GM18511 (cell line): ENCODE results near the gene FAT1.
"Not testable (repeated sequence)": the region's sequence is repeated elsewhere in the genome, so short reads cannot be mapped to it uniquely, and the experiment has no call there.

Experiments
- ATAC-seq: cut with Tn5 transposase; IDR thresholded peaks from one replicate; pipeline ENCODE4 v1.9.1; 2021; ENCODE audit warnings: mild to moderate bottlenecking, moderate library complexity; ENCODE audit not compliant: unreplicated experiment

FAT1 gene, protein sequence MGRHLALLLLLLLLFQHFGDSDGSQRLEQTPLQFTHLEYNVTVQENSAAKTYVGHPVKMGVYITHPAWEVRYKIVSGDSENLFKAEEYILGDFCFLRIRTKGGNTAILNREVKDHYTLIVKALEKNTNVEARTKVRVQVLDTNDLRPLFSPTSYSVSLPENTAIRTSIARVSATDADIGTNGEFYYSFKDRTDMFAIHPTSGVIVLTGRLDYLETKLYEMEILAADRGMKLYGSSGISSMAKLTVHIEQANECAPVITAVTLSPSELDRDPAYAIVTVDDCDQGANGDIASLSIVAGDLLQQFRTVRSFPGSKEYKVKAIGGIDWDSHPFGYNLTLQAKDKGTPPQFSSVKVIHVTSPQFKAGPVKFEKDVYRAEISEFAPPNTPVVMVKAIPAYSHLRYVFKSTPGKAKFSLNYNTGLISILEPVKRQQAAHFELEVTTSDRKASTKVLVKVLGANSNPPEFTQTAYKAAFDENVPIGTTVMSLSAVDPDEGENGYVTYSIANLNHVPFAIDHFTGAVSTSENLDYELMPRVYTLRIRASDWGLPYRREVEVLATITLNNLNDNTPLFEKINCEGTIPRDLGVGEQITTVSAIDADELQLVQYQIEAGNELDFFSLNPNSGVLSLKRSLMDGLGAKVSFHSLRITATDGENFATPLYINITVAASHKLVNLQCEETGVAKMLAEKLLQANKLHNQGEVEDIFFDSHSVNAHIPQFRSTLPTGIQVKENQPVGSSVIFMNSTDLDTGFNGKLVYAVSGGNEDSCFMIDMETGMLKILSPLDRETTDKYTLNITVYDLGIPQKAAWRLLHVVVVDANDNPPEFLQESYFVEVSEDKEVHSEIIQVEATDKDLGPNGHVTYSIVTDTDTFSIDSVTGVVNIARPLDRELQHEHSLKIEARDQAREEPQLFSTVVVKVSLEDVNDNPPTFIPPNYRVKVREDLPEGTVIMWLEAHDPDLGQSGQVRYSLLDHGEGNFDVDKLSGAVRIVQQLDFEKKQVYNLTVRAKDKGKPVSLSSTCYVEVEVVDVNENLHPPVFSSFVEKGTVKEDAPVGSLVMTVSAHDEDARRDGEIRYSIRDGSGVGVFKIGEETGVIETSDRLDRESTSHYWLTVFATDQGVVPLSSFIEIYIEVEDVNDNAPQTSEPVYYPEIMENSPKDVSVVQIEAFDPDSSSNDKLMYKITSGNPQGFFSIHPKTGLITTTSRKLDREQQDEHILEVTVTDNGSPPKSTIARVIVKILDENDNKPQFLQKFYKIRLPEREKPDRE (N-terminal part only)

DNA sequence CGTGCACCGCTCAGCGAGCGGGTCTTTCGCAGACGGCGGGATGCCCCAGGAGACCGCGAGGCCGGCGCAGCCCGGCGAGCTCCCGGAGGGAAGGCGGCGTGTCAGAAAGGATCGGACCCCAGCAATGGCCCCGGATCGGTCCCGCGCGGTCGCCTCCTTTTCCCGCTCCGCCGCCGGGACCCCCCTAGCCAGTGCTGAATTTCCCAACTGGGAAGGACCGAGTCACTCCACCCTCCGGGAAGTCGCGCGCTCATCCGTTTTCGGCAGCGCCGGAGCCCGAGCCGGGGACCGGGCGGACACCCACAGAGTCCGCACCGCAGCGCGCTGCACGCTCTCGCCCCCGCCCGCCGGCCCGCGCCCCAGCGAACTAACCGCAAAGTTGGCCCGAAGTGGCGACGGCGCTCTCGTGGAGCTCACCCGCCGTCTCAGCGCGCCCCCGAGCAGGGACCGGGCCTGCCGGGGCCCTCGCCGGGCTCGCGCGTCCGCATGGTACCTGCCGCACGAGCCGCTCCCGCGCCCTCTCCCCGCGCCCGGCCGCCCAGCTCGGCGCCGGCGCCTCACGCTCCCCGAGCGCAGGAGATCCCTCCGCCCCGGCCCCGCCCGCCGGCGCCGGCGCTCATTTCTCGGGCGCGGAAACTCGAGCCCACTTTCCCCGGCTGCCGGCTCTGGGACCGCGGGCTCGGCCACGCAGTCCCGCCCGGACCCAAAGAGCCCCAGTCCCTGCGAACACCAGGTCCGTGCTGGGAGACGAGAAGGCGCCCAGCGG is at the start of gene FAT1:
Gene FAT1 (minus strand): TSS at position 565 of the 766 bp plus-strand sequence. CDS start 14,029 bp downstream, outside the sequence.
- ATAC-seq: no peak

DNA sequence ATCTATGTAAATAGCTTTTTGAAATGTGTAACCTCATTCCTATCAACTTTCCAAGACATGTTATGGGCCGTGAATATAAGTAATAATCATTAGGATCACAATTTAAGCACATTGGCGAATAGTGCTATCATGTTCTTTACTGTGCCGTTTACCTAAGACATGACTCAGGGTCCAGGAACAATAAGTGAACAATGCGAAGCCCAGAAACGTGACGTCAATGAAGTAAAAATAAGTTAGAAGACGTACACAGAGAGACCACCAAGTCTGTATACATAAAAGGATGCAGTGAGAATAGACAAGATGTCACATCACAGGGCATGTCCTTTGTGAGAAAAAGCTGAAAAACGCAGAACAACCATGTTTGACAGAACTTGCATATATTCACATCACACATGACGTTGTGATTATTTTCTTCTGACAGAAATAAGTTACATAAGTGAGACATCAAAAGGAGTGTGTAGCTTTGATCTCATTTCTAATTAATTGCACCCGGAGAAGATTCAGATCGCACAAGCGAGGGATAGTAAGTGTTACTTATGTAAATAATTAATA is 49.4 kb upstream of the FAT1 start:
- ATAC-seq: no peak

DNA sequence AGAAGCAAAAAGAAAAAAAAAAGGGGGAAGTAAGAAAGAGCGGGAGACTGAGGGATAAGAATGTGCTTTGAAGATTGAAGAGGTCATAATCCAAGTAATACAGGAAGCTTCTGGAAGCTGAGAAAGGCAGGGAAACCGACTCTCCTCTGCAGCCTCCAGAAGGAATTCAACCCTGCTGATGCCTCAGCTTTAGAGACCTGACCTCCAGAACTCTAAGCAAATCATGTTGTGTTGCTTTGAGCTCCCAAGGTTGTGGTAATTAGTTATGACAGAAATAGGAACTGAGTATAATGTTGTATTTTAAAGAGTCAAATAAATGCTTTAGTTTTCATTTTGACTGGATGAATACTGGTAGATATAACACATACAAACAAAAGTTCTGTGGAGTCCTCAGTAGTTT is 48.0 kb upstream of the FAT1 start:
- ATAC-seq: no peak

DNA sequence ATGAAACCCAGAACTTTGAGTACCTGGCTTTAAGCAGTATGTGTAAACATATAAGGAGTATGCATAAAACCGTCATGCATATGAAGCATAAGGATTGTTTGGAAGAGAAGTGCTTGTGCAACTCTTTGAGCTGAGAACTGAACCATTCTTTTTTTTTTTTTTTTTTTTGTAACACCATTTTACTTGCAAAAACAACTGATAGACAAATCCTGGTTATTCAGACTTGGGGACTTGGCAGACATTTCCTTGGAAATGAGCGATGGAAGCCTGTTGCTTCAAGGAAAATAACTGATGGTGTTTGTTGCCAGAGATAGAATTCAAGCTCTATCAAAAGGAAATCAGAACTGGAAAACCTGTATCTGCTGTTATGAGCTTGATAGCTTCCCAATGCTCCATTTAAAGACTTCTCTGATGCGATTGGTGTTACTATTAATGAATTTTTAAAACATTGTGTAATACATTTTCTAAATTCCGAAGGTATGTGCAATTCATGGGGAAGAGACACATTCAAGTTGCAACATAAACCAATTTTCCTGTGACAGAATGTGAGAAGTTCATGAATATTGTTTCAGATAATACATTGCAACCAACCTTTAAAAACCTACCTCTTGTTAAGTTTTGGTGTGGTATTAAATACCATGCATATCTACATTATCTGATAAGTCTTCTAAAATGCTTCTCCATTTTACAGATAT is 47.0 kb upstream of the FAT1 start:
- no peak for ATAC-seq

DNA sequence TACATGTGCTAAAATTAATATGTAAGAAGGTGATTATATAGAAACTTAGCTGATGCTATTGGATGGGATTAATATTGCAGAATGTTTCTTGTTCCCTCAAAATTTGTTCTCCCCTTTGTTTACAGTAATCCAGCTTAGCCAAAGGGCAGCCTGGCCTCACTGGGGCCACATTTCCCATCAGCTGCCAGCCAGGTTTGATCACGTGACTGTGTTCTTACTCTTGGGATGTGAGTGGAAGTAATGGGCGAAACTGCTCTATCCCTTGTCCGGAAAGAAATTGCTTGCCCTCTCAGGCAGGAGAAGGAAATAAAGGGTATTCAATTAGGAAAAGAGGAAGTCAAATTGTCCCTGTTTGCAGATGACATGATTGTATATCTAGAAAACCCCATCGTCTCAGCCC is 44.1 kb upstream of the FAT1 start:
- no peak for ATAC-seq

DNA sequence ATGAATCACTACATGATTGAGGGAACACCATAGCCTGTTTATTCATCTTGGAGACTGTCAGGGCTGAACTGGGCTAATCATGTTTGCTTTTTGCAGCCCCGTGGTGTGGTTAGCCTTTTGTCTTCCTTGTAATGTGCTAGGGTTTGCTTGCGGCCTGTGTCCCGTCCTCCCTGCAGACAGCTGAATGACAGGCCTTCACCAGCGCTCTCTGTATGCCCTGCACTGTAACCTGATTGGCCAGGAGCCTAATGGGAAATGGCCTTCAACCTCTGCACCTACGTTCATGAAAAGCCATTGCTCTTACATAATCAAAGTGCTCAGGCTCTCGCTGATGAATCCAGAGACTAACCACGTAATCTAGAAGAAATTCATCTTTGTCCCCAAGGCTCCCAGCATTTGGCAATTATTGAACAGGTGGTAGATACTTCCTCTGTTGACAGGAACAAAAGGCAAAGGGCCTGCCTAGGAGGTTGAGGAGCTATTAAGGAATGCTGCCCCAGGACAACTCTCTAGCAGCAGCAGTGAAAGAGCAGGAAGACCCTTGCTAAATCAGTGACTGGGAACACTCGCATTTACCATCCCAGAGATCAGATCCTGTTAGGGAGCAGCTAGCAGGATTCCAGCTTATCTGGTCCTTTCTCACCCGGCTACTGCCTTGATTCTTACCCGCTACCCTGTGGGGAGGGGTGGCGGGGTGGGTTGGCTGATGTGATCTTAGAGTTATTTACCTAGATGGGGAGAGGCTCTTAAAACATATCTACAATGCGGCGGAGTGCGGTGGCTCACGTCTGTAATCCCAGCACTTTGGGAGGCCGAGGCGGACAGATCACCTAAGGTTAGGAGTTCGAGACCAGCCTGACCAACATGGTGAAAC is 42.3 kb upstream of the FAT1 start:
- ATAC-seq: no peak

DNA sequence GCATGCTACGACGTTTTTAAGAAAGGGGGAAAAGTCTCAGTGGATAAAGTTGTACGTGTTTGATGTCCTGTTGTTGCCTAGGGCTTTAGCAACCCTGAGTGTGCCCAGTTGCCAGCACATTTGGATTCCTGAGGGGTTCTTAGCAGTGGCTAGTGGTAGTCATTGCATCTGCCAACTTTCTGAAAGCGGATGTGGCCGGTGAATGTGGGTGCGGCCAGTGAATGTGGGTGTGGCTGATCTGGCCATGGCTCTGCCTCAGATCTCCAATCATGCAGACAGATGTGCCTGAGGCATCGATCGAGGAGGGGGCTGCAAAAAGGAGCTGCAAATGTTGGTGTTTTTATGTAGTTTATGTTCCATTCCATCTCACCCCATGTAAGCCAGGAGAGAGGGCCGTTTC is 41.5 kb upstream of the FAT1 start:
- no peak for ATAC-seq

DNA sequence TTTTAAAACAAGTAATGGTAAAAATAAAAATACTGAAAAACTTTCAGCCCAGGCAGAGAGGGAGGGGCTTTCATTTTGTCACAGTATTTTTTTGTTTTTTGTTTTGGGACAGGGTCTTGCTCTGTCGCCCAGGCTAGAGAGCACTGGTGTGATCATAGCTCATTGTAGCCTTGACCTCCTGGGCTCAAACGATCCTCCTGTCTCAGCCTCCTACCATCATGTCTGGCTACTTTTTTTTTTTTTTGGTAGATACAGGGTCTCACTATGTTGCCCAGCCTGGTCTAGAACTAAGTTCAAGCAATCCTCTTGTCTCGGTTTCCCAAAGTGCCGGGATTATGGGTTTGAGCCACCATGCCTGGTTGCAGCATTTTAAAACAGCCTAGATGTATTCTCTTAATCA is 40.8 kb upstream of the FAT1 start:
- ATAC-seq: no peak

DNA sequence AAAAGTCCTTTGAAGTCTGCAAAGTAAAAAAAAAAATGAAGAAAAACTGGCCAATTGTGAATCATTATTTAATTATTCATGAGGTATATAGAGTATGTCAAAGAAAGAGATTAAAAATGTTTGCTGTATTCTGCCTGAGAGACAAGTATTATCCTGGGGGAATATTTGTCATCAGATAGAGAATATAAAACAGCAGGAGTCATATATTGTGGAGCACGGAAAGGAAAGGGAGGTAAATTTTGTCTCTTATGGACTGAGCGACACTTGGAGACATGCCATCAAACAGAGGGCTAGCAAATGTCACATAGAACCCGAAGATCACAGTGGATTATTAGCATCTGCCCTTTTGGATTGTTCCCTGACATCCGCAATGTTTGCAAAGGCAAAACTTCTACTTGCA is 39.2 kb upstream of the FAT1 start:
- ATAC-seq: no peak

DNA sequence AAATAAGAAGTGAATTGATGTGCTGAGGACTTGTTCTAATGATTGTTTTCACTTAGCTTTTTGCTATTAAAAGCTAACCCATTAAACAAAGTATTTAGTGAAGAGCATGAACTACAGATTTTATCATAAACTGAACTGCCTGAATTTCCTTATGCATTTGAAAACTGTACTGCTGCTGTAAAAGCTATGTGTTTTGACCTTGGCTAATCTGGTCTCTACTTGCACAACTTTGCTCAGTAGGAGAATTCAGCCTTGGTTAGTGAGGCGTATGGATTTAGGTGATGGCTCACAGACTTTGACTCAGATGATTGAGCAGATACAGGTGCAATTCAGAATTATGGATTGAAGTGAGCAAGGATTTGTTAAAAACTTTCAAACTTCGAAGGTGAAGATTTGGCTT is 38.7 kb upstream of the FAT1 start:
- ATAC-seq: no peak

DNA sequence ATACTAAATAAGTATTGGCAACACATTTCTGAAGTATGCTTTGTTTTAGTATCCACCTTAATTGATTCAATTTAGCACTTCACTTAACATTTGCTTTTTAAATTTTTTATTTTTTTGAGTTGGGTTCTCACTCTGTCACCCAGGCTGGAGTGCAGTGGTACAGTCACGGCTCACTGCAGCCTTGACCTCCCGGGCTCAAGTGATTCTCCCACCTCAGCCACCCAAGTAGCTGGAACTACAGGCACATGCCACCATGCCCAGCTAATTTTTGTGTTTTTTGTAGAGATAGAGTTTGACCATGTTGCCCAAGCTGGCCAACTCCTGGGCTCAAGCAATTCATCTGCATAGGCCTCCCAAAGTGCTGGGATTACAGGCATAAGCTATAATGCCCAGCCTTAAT is 38.3 kb upstream of the FAT1 start:
- not testable (repeated sequence) for ATAC-seq

DNA sequence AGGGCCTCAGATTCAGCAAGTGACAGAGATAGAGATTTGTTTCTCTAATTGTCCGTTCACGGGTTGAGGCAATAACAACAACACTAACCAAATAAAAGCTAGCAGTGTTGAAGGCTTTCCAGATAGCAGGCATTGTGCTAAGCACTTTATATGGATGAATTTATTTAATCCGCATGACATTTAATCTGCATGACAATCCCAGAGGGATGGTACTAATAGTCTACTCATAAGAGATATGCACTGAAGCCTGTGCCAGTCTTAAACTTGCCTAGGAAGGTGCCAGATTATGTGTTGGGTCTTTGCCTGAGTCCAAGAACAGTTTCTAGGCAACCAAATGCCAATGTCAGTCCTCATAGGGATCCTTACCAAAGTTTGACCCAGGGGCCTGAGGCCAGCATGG is 37.7 kb upstream of the FAT1 start:
- ATAC-seq: no peak

DNA sequence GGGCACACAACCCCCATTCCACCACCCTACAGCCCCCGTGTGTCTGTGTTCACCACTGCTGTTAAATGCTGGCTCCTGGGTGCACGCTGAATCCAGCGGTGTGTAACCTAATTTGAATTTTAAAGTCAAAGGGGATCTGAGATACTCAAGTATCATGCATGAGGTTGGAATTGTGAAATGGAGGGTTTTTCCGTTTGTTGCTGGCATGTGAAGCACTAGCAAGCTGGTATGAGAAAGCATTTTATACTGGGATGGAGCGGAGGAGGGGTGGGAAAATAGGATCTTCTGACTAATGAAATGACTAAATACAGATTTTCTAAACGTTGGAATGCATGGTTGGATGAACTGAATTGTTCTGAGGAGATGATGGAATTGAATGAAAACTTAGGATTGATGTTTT is 36.9 kb upstream of the FAT1 start:
- ATAC-seq: no peak

DNA sequence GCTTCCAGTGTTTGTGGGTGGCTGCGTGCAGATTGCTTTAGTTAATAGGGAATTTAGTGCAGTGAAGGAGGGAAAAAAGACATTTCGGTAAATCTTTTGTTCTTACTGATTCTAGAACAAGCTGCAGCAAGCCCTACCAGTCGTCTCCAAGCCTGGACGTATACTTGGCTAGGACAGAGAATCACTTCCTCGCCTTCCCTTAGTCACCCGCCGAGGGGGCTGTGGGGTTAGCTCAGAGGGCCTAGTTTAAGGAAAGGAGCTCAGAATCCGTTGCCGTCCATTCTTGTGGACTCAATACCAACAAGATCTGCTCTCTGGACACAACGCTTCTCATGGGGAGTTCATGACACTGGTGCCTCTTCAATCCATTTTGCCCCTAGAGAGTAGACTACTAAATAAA is 36.3 kb upstream of the FAT1 start:
- ATAC-seq: no peak

DNA sequence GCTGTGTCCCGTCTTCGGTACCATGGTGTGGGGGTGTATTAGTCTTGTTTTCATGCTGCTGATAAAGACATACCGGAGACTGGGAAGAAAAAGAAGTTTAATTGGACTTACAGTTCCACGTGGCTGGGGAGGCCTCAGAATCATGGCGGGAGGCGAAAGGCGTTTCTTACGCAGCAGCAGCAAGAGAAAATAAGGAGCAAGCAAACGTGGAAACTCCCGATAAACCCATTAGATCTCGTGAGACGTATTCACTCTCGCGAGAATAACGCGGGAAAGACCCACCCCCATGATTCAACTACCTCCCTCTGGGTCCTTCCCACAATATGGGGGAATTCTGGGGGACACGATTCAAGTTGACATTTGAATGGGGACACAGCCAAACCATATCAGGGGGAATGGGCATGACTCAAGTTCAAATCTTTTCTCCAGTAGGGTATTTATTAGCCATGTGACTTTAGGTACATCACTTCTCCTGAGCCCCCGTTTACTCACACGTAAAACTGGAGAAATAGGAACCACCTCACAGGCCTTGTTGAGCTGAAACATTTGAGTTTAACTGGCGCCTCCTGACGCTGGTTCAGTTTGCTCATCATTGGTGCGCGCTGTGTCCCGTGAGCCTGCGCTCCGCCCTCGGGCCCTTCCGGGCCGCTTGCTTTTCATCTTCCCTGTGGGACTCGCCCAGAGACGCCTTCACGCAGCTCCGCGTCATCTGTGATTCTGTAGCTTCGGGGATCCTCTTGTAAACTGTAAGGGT is 35.5 kb upstream of the FAT1 start:
- ATAC-seq: no peak

DNA sequence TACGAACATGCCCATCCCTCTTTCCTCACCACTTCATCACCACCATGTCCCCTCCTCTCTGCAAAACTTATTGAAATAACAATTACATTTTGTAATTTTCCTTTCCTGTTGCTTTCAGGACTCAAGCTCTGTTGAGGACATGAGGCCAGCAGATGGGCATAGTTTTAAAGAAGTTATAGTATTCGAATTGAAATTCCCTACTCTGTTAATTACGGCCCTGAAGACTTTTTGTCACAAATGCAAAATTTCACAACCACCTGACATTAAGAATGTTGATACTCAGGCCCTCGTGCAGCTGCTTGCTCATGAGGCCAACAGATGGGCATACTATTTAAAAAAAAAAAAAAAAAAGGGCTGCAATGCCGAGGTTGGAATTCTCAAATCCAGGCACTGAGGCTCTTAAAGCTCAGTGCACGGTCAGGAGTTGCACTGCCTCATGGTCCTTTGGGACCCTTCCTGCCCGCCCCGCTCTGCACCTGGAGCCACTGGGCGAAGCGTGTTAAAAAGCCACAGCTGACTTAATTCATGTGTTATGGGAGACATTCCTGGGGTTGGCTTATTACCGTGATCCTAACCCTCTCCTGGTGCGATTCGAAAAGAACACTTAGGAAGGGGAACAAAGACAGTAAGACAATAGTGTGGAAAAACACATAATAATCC is 34.2 kb upstream of the FAT1 start:
- ATAC-seq: no peak

DNA sequence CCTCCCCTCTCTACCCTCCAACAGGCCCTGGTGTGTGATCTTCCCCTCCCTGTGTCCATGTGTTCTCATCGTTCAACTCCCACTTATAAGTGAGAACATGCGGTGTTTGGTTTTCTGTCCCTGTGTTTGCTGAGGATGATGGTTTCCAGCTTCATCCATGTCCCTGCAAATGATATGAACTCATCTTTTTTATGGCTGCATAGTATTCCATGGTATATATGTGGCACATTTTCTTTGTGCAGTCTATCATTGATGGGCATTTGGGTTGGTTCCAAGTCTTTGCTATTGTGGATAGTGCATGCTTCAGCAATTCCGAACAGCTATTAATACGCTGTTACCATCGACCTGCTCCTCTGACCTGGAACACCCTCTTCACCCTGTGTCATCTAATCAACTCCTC is 32.9 kb upstream of the FAT1 start:
- ATAC-seq: not testable (repeated sequence)
